Adipocyte (in vitro differentiated cells): ENCODE data around the gene DAP.
"Not testable (repeated sequence)": the region's sequence is repeated elsewhere in the genome, so short reads cannot be mapped to it uniquely, and the experiment has no call there.

Source experiments
- DNase-seq: peaks from one replicate; pipeline ENCODE4 v3.0.0-alpha.2; 2015; ENCODE audit warnings: low read depth
- H3K27me3 ChIP-seq: replicated peaks from 2 replicates; pipeline ENCODE4 v1.7.0; 2013; ENCODE audit warnings: mild to moderate bottlenecking, low read length, moderate library complexity; ENCODE audit not compliant: control insufficient read depth, insufficient read depth
- H3K36me3 ChIP-seq: 2 replicates; pipeline ENCODE4 v1.7.0; 2013; ENCODE audit warnings: low read length, mild to moderate bottlenecking, moderate library complexity; ENCODE audit not compliant: control insufficient read depth, insufficient read depth, severe bottlenecking
- H3K4me1 ChIP-seq: 2 replicates; pipeline ENCODE4 v1.7.0; 2013; ENCODE audit warnings: mild to moderate bottlenecking, low read length, moderate library complexity; ENCODE audit not compliant: control insufficient read depth, insufficient read depth
- H3K4me3 ChIP-seq: 2 replicates; pipeline ENCODE4 v1.7.0; 2013; ENCODE audit warnings: mild to moderate bottlenecking, low read length, moderate library complexity
- H3K9ac ChIP-seq: 2 replicates; pipeline ENCODE4 v1.7.0; 2013; ENCODE audit warnings: mild to moderate bottlenecking, low read length, moderate library complexity
- H3K9me3 ChIP-seq: 2 replicates; pipeline ENCODE4 v1.7.0; 2013; ENCODE audit warnings: mild to moderate bottlenecking, low read length, moderate library complexity; ENCODE audit not compliant: control insufficient read depth

Gene DAP

DNA sequence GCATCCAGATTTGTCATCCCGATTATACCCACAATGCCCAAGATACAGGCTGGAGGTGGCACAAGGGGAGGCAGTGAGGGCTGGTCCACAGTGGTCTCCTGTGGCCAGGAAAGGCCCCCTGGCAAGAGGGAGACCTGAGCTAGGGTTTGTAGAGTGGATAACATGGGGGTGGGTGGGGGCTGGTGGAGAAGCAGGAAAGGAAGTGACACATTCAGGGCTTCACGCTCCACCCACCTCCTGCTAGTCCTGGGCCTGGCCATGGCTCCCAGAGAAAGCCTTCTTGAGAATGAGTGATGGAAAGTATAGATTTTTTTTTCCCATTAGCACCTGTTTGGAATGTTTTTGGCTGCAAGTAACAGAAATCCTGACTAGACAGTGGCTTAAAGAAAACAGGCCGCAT lies 115.9 kb downstream of the DAP start:
- Histone ChIP-seq H3K9me3 (no peaks in the 10 kb centered on the region), H3K9ac (no peak overlapping the region), H3K4me1 (no peaks in the 10 kb centered on the region), H3K4me3 (no peak overlapping the region), H3K36me3 (peaks cover 3% of the 10 kb centered on the region), H3K27me3 (no peaks in the 10 kb centered on the region)
- no peak for DNase-seq

DNA sequence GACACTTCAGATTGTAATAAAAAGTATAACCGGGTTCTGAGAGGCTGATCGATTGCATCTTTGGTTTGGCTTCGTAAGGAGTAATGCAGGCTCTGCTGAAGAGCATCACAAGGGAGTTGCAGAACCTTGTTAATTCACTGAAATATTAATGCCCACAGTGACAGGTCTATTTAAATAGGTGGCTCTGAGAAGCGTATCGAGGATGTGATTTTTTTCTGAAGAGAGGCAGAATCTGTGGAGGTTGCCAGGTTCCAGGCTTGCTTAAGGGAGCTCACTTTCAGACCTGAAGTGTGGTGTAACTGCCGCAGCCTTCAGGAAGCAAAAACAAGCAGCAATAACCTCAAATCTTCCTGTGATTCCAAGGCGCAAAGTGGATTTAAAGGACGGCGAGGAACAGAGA lies 116.8 kb downstream of the DAP start:
- Histone ChIP-seq H3K9me3 (no peaks in the 10 kb centered on the region), H3K27me3 (no peaks in the 10 kb centered on the region), H3K9ac (no peak overlapping the region), H3K36me3 (peaks cover 2% of the 10 kb centered on the region), H3K4me3 (no peak overlapping the region), H3K4me1 (no peaks in the 10 kb centered on the region)
- no peak for DNase-seq

- H3K27me3 ChIP-seq, result no peaks in the 10 kb centered on the region
- peaks cover 11% of the 10 kb centered on the region for H3K36me3 ChIP-seq
- H3K9ac ChIP-seq, result no peak overlapping the region
- H3K9me3 ChIP-seq, result no peaks in the 10 kb centered on the region
- DNase-seq, result no peak
- no peak overlapping the region for H3K4me3 ChIP-seq
- H3K4me1 ChIP-seq, result no peaks in the 10 kb centered on the region
These were observed 118.7 kb downstream of the DAP start for GRCh38 chr5:10642367-10642766.

- Histone ChIP-seq H3K36me3 (peaks cover 9% of the 10 kb centered on the region), H3K27me3 (no peaks in the 10 kb centered on the region), H3K4me3 (no peak overlapping the region), H3K9ac (no peak overlapping the region), H3K4me1 (no peaks in the 10 kb centered on the region), H3K9me3 (no peaks in the 10 kb centered on the region)
- no peak for DNase-seq
These were observed 121.1 kb downstream of the DAP start for GRCh38 chr5:10639846-10640368.

GRCh38 chr5:10638723-10639122 lies 122.3 kb downstream of the DAP start:
- not testable (repeated sequence) for H3K36me3 ChIP-seq, H3K4me3 ChIP-seq, H3K9ac ChIP-seq, H3K4me1 ChIP-seq, H3K27me3 ChIP-seq, H3K9me3 ChIP-seq, DNase-seq

DNA sequence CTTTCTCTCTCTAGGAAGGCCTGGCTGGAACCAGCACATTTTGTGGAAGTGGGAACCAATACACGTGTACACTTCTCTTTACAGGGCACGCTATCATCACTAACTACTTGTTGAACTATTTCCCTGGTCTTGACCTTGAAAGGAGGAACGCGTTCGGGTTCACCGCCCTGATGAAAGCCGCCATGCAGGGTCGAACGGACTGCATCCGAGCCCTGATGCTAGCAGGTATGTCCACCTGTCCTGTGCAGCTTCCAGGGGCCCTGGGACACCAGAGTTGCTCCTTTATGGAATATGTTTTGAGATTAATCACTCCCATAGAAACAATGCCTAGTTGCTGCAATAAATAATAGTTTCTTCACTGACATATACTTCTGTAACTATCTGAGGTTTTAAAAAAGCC lies 123.1 kb downstream of the DAP start:
- no peak for DNase-seq
- no peaks in the 10 kb centered on the region for H3K9me3 ChIP-seq
- no peaks in the 10 kb centered on the region for H3K27me3 ChIP-seq
- H3K36me3 ChIP-seq, result peaks cover 9% of the 10 kb centered on the region
- H3K4me3 ChIP-seq, result no peak overlapping the region
- no peak overlapping the region for H3K9ac ChIP-seq
- no peaks in the 10 kb centered on the region for H3K4me1 ChIP-seq

GRCh38 chr5:10636363-10637142 lies 124.5 kb downstream of the DAP start:
- peaks cover 9% of the 10 kb centered on the region for H3K36me3 ChIP-seq
- no peak overlapping the region for H3K9ac ChIP-seq
- no peaks in the 10 kb centered on the region for H3K27me3 ChIP-seq
- DNase-seq, result no peak
- H3K4me3 ChIP-seq, result no peak overlapping the region
- no peaks in the 10 kb centered on the region for H3K4me1 ChIP-seq
- no peaks in the 10 kb centered on the region for H3K9me3 ChIP-seq

- Histone ChIP-seq H3K4me1 (no peaks in the 10 kb centered on the region), H3K4me3 (no peak overlapping the region), H3K9me3 (no peaks in the 10 kb centered on the region), H3K27me3 (no peaks in the 10 kb centered on the region), H3K9ac (no peak overlapping the region), H3K36me3 (peaks cover 9% of the 10 kb centered on the region)
- no peak for DNase-seq
These were observed 125.1 kb downstream of the DAP start for GRCh38 chr5:10635867-10636350.

- no peaks in the 10 kb centered on the region for H3K4me1 ChIP-seq
- H3K36me3 ChIP-seq, result peaks cover 9% of the 10 kb centered on the region
These were observed 125.7 kb downstream of the DAP start for GRCh38 chr5:10635257-10635866.

DNA sequence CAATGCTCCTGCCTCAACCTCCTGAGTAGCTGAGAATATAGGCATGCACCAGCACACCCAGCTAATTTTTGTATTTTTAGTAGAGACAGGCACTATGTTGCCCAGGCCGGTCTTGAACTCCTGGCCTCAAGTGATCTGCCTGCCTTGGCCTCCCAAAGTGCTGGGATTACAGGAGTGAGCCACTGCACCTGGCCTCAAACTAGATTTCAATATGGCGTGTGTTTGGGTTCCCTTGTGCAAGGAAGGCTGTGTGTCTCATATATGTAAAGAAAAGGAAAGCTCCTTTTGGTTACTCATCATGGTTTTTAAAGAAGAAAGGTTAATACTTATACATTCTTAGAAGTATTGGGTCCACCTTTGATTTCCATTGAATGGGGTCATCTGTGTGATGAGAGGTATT lies 126.5 kb downstream of the DAP start:
- no peak for DNase-seq
- no peaks in the 10 kb centered on the region for H3K9me3 ChIP-seq

More at GRCh38 chr5:10635257-10635866, 125.7 kb downstream of the DAP start:
- no peaks in the 10 kb centered on the region for H3K9me3 ChIP-seq
- no peak overlapping the region for H3K4me3 ChIP-seq
- no peaks in the 10 kb centered on the region for H3K27me3 ChIP-seq
- DNase-seq, result no peak
- H3K9ac ChIP-seq, result no peak overlapping the region

DNA sequence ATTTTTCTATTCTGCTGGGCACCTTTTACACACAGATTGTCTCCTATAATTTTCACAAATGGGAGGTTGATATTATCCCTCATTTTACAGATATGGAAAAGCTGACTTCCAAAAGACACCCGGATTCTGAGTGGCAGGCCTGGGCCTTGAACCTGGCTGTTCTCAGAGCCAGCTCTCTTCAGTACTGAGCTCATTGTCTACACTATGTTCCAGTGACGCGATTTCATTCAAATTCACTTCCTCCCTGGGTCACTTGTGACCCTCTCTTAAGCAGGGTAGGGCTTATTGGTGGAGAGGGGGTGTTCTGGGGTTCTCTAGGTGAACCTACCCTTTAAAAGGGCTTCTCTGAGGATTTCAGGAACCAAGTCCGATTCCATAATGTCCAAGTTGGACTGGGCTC lies 127.0 kb downstream of the DAP start:
- Histone ChIP-seq H3K4me3 (no peak overlapping the region), H3K9ac (no peak overlapping the region), H3K36me3 (peaks cover 9% of the 10 kb centered on the region), H3K4me1 (no peaks in the 10 kb centered on the region), H3K9me3 (no peaks in the 10 kb centered on the region), H3K27me3 (no peaks in the 10 kb centered on the region)
- no peak for DNase-seq

More for the DNA sequence above, 126.5 kb downstream of the DAP start:
- Histone ChIP-seq H3K4me3 (no peak overlapping the region), H3K4me1 (no peaks in the 10 kb centered on the region), H3K9ac (no peak overlapping the region), H3K36me3 (peaks cover 9% of the 10 kb centered on the region), H3K27me3 (no peaks in the 10 kb centered on the region)
